HUES48 (cell line): ENCODE data around the gene GRWD1.

ENCODE experiments used
- H3K27ac ChIP-seq: one replicate; pipeline ENCODE4 v1.7.0; 2013; ENCODE audit warnings: low read depth, low read length, inconsistent platforms
- H3K27me3 ChIP-seq: 2 replicates; pipeline ENCODE4 v1.6.1; 2013; ENCODE audit warnings: mild to moderate bottlenecking, low read length; ENCODE audit not compliant: control insufficient read depth, insufficient read depth
- H3K36me3 ChIP-seq: 2 replicates; pipeline ENCODE4 v1.6.1; 2013; ENCODE audit warnings: low read length; ENCODE audit not compliant: control insufficient read depth, insufficient read depth
- H3K4me1 ChIP-seq: 2 replicates; pipeline ENCODE4 v1.6.1; 2013; ENCODE audit warnings: mild to moderate bottlenecking, low read length; ENCODE audit not compliant: control insufficient read depth, insufficient read depth
- H3K4me3 ChIP-seq: 2 replicates; pipeline ENCODE4 v1.5.1; 2013; ENCODE audit warnings: mild to moderate bottlenecking, low read depth, low read length
- H3K9ac ChIP-seq: 2 replicates; pipeline ENCODE4 v1.6.1; 2013; ENCODE audit warnings: mild to moderate bottlenecking, low read depth, low read length, moderate library complexity
- H3K9me3 ChIP-seq: 2 replicates; pipeline ENCODE4 v1.6.1; 2013; ENCODE audit warnings: low read length; ENCODE audit not compliant: control insufficient read depth, insufficient read depth

GRWD1 gene

DNA sequence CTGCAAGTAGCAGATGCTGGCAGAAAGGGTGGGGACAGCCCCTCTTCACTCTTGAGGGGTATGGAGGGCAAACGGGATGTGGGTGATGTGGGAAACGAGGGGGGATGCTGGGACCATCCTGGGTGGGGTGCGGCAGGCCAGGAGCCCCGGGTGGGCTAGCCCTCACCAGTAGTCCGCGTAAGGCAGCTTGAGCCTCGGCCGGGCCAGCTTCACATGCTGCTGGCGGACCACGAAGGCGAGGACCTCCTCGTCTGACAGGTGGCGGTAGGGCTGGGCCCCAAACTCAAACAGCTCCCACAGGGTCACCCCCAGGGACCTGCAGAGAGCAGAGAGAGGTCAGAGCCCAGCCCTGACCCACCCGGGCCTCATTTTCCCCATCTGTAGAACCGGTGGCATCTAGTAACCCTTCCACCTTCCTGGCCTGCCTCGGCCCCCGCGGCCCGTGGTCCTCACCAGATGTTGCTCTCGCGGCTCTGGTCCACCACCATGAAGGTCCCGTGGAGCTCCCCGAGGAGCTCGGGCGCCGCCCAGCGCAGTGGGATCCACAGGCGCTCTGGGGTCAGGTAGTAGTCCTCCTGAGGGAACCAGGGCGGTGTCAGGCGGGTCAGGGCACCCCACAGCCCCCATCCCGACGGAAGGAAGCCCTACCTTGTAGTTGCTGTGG is 55.2 kb downstream of the GRWD1 start:
- 0 out of 2 replicates have a peak, but pooled peaks cover 12% of the 10 kb centered on the region for H3K4me1 ChIP-seq
- H3K27me3 ChIP-seq = no peaks in the 10 kb centered on the region
- peak overlapping the region; percentile 55 for H3K4me3 ChIP-seq
- peak overlapping the region; percentile 70 for H3K27ac ChIP-seq
- H3K9ac ChIP-seq = no peak overlapping the region; the same call in 1 of the 2 replicates
- no peaks in the 10 kb centered on the region for H3K36me3 ChIP-seq
- H3K9me3 ChIP-seq = no peaks in the 10 kb centered on the region

DNA sequence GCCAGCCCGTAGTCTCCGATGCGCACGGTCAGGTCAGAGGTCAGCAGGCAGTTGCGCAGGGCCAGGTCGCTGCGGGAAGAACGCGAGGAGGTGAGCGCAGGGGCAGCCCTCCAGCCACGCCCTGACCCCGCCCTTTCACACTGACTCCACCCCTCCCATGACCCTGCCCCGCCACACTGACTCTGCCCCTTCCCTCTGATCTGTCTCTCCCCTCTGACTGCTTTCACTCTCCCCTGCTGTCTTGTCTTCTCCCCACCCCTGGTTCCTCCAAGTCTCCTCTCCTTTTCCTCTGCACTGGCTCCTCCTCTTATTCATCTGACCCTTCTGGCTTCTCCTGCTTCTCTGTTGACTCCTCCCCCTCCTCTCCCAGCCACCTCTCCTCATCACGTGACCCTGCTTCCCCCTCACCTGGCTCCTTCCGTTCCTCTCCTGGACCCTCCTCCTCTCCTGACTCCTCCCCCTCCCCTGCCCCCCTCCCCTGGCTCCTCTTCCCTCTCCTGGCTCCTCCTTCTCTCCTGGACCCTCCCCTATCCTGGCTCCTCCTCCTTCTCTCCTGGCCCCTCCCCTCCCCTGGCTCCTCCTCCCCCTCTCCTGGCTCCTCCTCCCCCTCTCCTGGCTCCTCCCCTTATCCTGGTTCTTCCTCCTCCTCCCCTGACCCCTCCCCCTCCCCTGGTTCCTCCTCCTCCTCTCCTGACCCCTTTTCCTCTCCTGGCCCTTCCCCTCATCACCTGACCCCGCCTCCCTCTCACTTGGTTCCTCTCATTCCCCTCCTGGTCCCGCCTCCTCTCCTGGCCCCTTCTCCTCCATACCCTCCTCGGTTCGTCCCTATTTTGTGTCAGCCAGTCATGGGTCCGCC is 55.9 kb downstream of the GRWD1 start:
- Histone ChIP-seq H3K4me1 (0 out of 2 replicates have a peak, but pooled peaks cover 12% of the 10 kb centered on the region), H3K36me3 (no peaks in the 10 kb centered on the region), H3K9ac (no peak overlapping the region; the same call in 1 of the 2 replicates), H3K27ac (peak overlapping the region; percentile 70), H3K4me3 (peak overlapping the region; percentile 55), H3K27me3 (no peaks in the 10 kb centered on the region), H3K9me3 (no peaks in the 10 kb centered on the region)

DNA sequence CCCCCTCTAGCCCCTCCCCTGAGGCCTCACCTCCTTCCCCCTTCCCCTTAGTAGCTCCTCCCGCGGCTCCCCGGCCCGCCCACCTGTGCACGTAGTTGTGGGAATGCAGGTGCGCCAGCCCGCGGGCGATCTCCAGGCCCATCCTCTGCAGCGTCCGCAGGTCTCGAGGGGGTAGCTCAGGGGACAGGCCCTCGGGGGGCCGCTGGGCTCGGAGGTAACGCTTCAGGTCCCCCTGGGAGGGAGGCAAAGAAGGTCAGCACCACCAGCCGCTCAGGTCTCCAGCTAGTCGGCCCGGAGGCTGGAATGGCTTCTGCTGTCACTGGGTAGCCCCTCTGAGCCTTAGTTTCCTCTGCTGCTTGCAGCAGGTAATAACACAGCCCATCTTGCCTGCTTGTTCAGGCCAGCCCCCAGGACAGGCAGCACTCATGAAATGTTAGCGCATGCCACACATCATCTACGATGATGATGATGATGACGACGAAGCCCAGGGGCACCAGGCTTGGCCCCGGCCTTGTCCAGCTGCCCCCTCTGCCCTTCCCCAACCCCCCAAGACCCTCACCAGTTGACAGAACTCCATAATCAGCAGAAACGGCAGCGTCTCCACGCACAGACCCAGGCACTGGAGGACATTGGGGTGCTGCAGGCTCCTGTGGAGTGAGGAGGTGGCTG is 56.7 kb downstream of the GRWD1 start:
- Histone ChIP-seq H3K9me3 (no peaks in the 10 kb centered on the region), H3K4me1 (0 out of 2 replicates have a peak, but pooled peaks cover 12% of the 10 kb centered on the region), H3K27ac (peak overlapping the region; percentile 59), H3K9ac (no peak overlapping the region; the same call in 1 of the 2 replicates), H3K36me3 (no peaks in the 10 kb centered on the region), H3K4me3 (peak overlapping the region; percentile 62), H3K27me3 (no peaks in the 10 kb centered on the region)

DNA sequence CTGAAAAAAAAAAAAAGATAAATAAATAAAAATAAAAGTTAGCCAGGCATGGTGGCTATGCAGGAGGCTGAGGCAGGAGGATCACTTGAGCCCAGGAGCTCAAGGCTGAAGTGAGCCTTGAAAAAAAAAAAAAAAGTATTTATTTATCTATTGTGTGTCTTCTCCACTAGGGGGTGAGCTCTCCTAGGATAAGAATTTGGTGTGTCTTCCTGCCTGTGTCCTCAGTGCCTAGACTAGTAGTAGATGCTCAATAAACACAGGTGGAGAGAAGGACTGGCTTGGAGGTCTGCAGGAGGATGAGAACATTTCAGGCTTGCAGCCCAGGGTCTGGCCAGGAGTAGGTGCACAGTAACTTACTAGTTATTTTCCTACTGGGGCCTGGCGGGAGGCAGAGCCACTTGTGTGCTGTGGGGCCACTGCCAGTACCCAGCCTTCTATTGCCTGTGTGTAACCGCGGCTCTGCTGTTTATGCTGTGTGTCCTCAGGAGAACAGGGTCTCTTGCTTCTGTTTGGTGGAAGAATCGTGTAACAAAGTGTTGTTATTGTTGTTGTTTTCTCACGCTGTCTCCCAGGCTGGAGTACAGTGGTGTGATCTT is 60.5 kb downstream of the GRWD1 start:
- Histone ChIP-seq H3K36me3 (no peaks in the 10 kb centered on the region), H3K4me3 (no peak overlapping the region)

More for the DNA sequence above, 60.5 kb downstream of the GRWD1 start:
- H3K9me3 ChIP-seq = no peaks in the 10 kb centered on the region
- H3K27me3 ChIP-seq = no peaks in the 10 kb centered on the region
- 0 out of 2 replicates have a peak, but pooled peaks cover 5% of the 10 kb centered on the region for H3K4me1 ChIP-seq
- no peak overlapping the region for H3K27ac ChIP-seq
- H3K9ac ChIP-seq = no peak overlapping the region
